ENCODE results near the gene PRRT2. TPM values are rescaled to one million over a fixed set of nuclear protein-coding genes. Genes with fewer than 3 reads are reported as not detected.

PRRT2 gene
- total RNA-seq, 1 experiment from 2014 or later: 9.7 TPM

DNA sequence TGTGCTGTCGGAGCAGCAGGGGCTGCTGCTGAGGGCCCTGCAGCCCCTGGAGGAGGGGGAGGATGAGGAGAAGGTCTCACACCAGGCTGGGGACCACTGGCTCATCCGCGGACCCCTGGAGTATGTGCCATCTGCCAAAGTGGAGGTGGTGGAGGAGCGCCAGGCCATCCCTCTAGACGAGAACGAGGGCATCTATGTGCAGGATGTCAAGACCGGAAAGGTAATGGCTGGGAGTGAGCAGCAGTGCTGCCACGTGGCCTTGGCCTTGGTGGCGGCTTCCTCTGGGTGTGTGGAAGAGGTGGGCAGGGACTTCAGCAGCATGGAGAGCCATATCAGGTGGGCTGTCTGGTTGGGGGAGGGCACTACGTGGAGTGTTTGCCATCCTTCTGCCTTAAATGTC lies 28.2 kb downstream of the PRRT2 start:
- in situ Hi-C loops (cut with HindIII; ENCODE audit: low pct_unique_long_range_greater_than_20kb, low sequenced_read_pairs) (no loop called here), intact Hi-C loops (cut with micrococcal nuclease; ENCODE audit: unreplicated experiment) (no loop called here)
- no TSS peak for BruUV-seq (replicated peaks)
- POLR2A ChIA-PET: no interaction called here
- Histone ChIP-seq H3K4me1 (ENCODE audit: control insufficient read depth, insufficient read depth, low read length) (no peaks in the 10 kb centered on the region), H3K36me3 (ENCODE audit: control insufficient read depth, insufficient read depth, low read length) (no peaks in the 10 kb centered on the region; the same call in 1 of the 2 replicates), H3K27ac (ENCODE audit: low read length) (no peak overlapping the region), H3K4me3 (ENCODE audit: low read depth in 2 of 2, low read length in 2 of 2) (no peak overlapping the region), H3K9me3 (ENCODE audit: control insufficient read depth, insufficient read depth, low read depth, low read length) (no peaks in the 10 kb centered on the region), H3K27me3 (ENCODE audit: control insufficient read depth, insufficient read depth, low read length) (no peaks in the 10 kb centered on the region)
- TF ChIP-seq TCF7L2 (IDR thresholded peaks at IDR 0.05; ENCODE audit: low read depth, low read length) (no peak), SIN3A (IDR thresholded peaks at IDR 0.05; ENCODE audit: borderline replicate concordance, insufficient read depth, low read depth, low read length) (no peak), POLR2AphosphoS5 (IDR thresholded peaks at IDR 0.05; ENCODE audit: low read depth, low read length) (no peak)
- TF ChIP-seq, protein P1, sequence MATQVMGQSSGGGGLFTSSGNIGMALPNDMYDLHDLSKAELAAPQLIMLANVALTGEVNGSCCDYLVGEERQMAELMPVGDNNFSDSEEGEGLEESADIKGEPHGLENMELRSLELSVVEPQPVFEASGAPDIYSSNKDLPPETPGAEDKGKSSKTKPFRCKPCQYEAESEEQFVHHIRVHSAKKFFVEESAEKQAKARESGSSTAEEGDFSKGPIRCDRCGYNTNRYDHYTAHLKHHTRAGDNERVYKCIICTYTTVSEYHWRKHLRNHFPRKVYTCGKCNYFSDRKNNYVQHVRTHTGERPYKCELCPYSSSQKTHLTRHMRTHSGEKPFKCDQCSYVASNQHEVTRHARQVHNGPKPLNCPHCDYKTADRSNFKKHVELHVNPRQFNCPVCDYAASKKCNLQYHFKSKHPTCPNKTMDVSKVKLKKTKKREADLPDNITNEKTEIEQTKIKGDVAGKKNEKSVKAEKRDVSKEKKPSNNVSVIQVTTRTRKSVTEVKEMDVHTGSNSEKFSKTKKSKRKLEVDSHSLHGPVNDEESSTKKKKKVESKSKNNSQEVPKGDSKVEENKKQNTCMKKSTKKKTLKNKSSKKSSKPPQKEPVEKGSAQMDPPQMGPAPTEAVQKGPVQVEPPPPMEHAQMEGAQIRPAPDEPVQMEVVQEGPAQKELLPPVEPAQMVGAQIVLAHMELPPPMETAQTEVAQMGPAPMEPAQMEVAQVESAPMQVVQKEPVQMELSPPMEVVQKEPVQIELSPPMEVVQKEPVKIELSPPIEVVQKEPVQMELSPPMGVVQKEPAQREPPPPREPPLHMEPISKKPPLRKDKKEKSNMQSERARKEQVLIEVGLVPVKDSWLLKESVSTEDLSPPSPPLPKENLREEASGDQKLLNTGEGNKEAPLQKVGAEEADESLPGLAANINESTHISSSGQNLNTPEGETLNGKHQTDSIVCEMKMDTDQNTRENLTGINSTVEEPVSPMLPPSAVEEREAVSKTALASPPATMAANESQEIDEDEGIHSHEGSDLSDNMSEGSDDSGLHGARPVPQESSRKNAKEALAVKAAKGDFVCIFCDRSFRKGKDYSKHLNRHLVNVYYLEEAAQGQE (IDR thresholded peaks at IDR 0.05; ENCODE audit: insufficient read depth in 1 of 2, low read depth in 2 of 2, low read length in 1 of 2): no peak
- TF ChIP-seq, protein P2, sequence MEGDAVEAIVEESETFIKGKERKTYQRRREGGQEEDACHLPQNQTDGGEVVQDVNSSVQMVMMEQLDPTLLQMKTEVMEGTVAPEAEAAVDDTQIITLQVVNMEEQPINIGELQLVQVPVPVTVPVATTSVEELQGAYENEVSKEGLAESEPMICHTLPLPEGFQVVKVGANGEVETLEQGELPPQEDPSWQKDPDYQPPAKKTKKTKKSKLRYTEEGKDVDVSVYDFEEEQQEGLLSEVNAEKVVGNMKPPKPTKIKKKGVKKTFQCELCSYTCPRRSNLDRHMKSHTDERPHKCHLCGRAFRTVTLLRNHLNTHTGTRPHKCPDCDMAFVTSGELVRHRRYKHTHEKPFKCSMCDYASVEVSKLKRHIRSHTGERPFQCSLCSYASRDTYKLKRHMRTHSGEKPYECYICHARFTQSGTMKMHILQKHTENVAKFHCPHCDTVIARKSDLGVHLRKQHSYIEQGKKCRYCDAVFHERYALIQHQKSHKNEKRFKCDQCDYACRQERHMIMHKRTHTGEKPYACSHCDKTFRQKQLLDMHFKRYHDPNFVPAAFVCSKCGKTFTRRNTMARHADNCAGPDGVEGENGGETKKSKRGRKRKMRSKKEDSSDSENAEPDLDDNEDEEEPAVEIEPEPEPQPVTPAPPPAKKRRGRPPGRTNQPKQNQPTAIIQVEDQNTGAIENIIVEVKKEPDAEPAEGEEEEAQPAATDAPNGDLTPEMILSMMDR (IDR thresholded peaks at IDR 0.05): no peak
- no peak for ATAC-seq
- DNase-seq (ENCODE audit: low read depth, low spot score): no peak
- CTCF ChIA-PET: interaction anchor here (0.6 to 0.7 kb wide), 2 partner anchors 8 to 9 kb away, joined by 9 read pairs; no protein-coding TSS in a partner anchor

DNA sequence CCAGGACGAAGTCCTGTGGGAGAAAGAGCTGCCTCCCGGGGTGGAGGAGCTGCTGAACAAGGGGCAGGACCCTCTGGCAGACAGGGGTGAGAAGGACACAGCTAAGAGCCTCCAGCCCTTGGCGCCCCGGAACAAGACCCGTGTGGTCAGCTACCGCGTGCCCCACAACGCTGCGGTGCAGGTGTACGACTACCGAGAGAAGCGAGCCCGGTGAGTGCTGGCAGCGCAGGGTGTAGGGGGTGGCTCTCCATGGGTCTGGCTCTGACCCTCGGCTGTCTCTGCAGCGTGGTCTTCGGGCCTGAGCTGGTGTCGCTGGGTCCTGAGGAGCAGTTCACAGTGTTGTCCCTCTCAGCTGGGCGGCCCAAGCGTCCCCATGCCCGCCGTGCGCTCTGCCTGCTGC lies 29.6 kb downstream of the PRRT2 start:
- H3K27ac ChIP-seq (ENCODE audit: low read length): no peak overlapping the region
- no peaks in the 10 kb centered on the region for H3K4me1 ChIP-seq (ENCODE audit: control insufficient read depth, insufficient read depth, low read length)
- CTCF ChIA-PET: no interaction called here
- intact Hi-C loops (cut with micrococcal nuclease; ENCODE audit: unreplicated experiment) (no loop called here), in situ Hi-C loops (cut with HindIII; ENCODE audit: low pct_unique_long_range_greater_than_20kb, low sequenced_read_pairs) (no loop called here)
- ATAC-seq: no peak
- DNase-seq (ENCODE audit: low read depth, low spot score): no peak
- no TSS peak for BruUV-seq (replicated peaks)
- no peak for TF ChIP-seq POLR2AphosphoS5 (IDR thresholded peaks at IDR 0.05; ENCODE audit: low read depth, low read length)
- TF ChIP-seq, protein P2 (IDR thresholded peaks at IDR 0.05): no peak
- no peak for TF ChIP-seq SIN3A (IDR thresholded peaks at IDR 0.05; ENCODE audit: borderline replicate concordance, insufficient read depth, low read depth, low read length)
- TF ChIP-seq, protein P1 (IDR thresholded peaks at IDR 0.05; ENCODE audit: insufficient read depth in 1 of 2, low read depth in 2 of 2, low read length in 1 of 2): no peak
- TF ChIP-seq TCF7L2 (IDR thresholded peaks at IDR 0.05; ENCODE audit: low read depth, low read length): no peak
- H3K9me3 ChIP-seq (ENCODE audit: control insufficient read depth, insufficient read depth, low read depth, low read length): no peaks in the 10 kb centered on the region
- no peaks in the 10 kb centered on the region; the same call in 1 of the 2 replicates for H3K36me3 ChIP-seq (ENCODE audit: control insufficient read depth, insufficient read depth, low read length)
- H3K27me3 ChIP-seq (ENCODE audit: control insufficient read depth, insufficient read depth, low read length): no peaks in the 10 kb centered on the region
- H3K4me3 ChIP-seq (ENCODE audit: low read depth in 2 of 2, low read length in 2 of 2): no peak overlapping the region
- POLR2A ChIA-PET: no interaction called here

Data from Panc1 (cell line).